GM12878 (cell line): Measurements from ENCODE around the gene TSHZ2. TPM values are rescaled to one million over a fixed set of nuclear protein-coding genes. Genes with fewer than 3 reads are reported as not detected.

Experiments used
- ATAC-seq: fragments of 200-7000 bp; cut with Tn5 transposase; 3 replicates; pipeline ENCODE4 v1.9.1; 2020; ENCODE audit warnings: mild to moderate bottlenecking, moderate library complexity
- BruUV-seq: library from RNA; stranded (reverse); fragments of 400-500 nt; replicated peaks from 2 replicates; lab custom pipeline; 2021; lab: Mats Ljungman, UMichigan
- CTCF ChIA-PET: fragments of 300-600 bp; sonication (Branson Sonifier 250); formaldehyde crosslinking; extraction: SDS; loops from one replicate; lab custom pipeline; 2021; ENCODE audit warnings: inconsistent platforms; lab: Yijun Ruan, JAX
- POLR2A ChIA-PET: fragments of 350-600 bp; formaldehyde crosslinking; extraction: SDS; loops from one replicate; lab custom pipeline; 2021; ENCODE audit warnings: inconsistent platforms; lab: Charles Lee
- RAD21 ChIA-PET: fragments of 300-600 bp; sonication (Branson Sonifier 250); formaldehyde crosslinking; loops from one replicate; lab custom pipeline; 2023; ENCODE audit warnings: antibody characterized with exemption; ENCODE audit not compliant: unreplicated experiment; lab: Charles Lee
- SMC1A ChIA-PET: fragments of 300-600 bp; sonication (Branson Sonifier 250); formaldehyde crosslinking; loops from one replicate; lab custom pipeline; 2023; ENCODE audit not compliant: unreplicated experiment, uncharacterized antibody; lab: Charles Lee
- DNase-seq: peaks from one replicate; pipeline ENCODE4 v3.0.0-alpha.2; 2011; ENCODE audit warnings: low read depth, low spot score
- FAIRE-seq: peaks from 3 replicates; lab custom pipeline; 2011; peaks lifted over from hg19 to GRCh38; lab: Jason Lieb, UNC
- H2AFZ ChIP-seq: 2 replicates; pipeline ENCODE4 v1.6.0; 2011; ENCODE audit warnings: low read depth, low read length, control low read depth; ENCODE audit not compliant: control insufficient read depth
- H3K27ac ChIP-seq: 2 replicates; pipeline ENCODE4 v1.5.1; 2011; ENCODE audit warnings: control low read depth; ENCODE audit not compliant: control insufficient read depth, insufficient read depth
- H3K27me3 ChIP-seq, 2 experiments: replicated peaks in 1 of 2; 2 replicates each; pipeline versions ENCODE4 v1.6.0 to v1.6.1; 2011; ENCODE audit warnings: low read length in 1 of 2; ENCODE audit not compliant: control insufficient read depth in 2 of 2, insufficient read depth in 2 of 2
- H3K36me3 ChIP-seq, 2 experiments: 2 replicates each; pipeline ENCODE4 v1.5.1; 2011; ENCODE audit warnings: low read length in 1 of 2; ENCODE audit not compliant: control insufficient read depth in 2 of 2, insufficient read depth in 2 of 2
- H3K4me1 ChIP-seq: 2 replicates; pipeline ENCODE4 v1.6.1; 2011; ENCODE audit warnings: mild to moderate bottlenecking, low read length, moderate library complexity, mixed read lengths; ENCODE audit not compliant: control insufficient read depth, insufficient read depth
- H3K4me2 ChIP-seq: 2 replicates; pipeline ENCODE4 v1.6.0; 2011; ENCODE audit warnings: control low read depth; ENCODE audit not compliant: control insufficient read depth, insufficient read depth
- H3K4me3 ChIP-seq: fragments of 200-600 bp; sonication (generic); 2 replicates; pipeline ENCODE4 v1.5.1; 2016
- H3K79me2 ChIP-seq: 2 replicates; pipeline ENCODE4 v1.6.0; 2011; ENCODE audit warnings: low read length; ENCODE audit not compliant: control insufficient read depth, insufficient read depth
- H3K9ac ChIP-seq: 2 replicates; pipeline ENCODE4 v1.8.0; 2011; ENCODE audit warnings: low read length, control low read depth, mixed read lengths; ENCODE audit not compliant: control insufficient read depth, insufficient read depth
- H3K9me3 ChIP-seq: replicated peaks from 3 replicates; pipeline ENCODE4 v1.5.1; 2011; ENCODE audit warnings: mild to moderate bottlenecking, low read length; ENCODE audit not compliant: control insufficient read depth, insufficient read depth
- H4K20me1 ChIP-seq: 2 replicates; pipeline ENCODE4 v1.6.0; 2011; ENCODE audit not compliant: control insufficient read depth, insufficient read depth
- CREM ChIP-seq: IDR thresholded peaks from 2 replicates; pipeline ENCODE4 v1.6.1; 2014; ENCODE audit warnings: antibody characterized with exemption, low read depth
- FOXM1 ChIP-seq: IDR thresholded peaks from 2 replicates; pipeline ENCODE4 v1.6.1; 2012; ENCODE audit warnings: low read depth, mild to moderate bottlenecking, inconsistent platforms, low read length, moderate library complexity
- GABPA ChIP-seq: IDR thresholded peaks from 2 replicates; pipeline ENCODE4 v1.6.1; 2014; ENCODE audit warnings: antibody characterized with exemption, low read depth, mild to moderate bottlenecking, inconsistent platforms
- GATAD2B ChIP-seq: fragments of 450-650 bp; conservative IDR thresholded peaks from 2 replicates; pipeline ENCODE4 v1.6.1; 2017; ENCODE audit warnings: low read depth, mild to moderate bottlenecking, moderate library complexity
- HDAC2 ChIP-seq: fragments of 200-600 bp; sonication (generic); IDR thresholded peaks from 2 replicates; pipeline ENCODE4 v1.6.1; 2017
- MXI1 ChIP-seq: fragments of 150-350 bp; IDR thresholded peaks from 2 replicates; pipeline ENCODE4 v1.6.1; 2011; ENCODE audit warnings: low read depth, mild to moderate bottlenecking, inconsistent platforms, low read length, improper control_type of control experiment
- MYC ChIP-seq: IDR thresholded peaks from 2 replicates; pipeline ENCODE4 v1.6.1; 2011; ENCODE audit warnings: mild to moderate bottlenecking, low read length, moderate library complexity, inconsistent platforms; ENCODE audit not compliant: insufficient read depth, insufficient replicate concordance, insufficient read length, severe bottlenecking
- RAD21 ChIP-seq: IDR thresholded peaks from 2 replicates; pipeline ENCODE4 v1.6.1; 2011; ENCODE audit warnings: mild to moderate bottlenecking, low read depth, low read length, moderate library complexity; ENCODE audit not compliant: insufficient read depth
- SIX5 ChIP-seq: IDR thresholded peaks from 2 replicates; pipeline ENCODE4 v1.6.1; 2011; ENCODE audit warnings: mild to moderate bottlenecking, low read depth, low read length, moderate library complexity; ENCODE audit not compliant: severe bottlenecking
- SP1 ChIP-seq: IDR thresholded peaks from one replicate; pipeline ENCODE4 v1.6.1; 2011; ENCODE audit warnings: low read depth, low read length
- SREBF1 ChIP-seq: IDR thresholded peaks from 2 replicates; pipeline ENCODE4 v1.6.1; 2012; ENCODE audit warnings: mild to moderate bottlenecking, low read length
- ZNF622 ChIP-seq: fragments of 450-650 bp; IDR thresholded peaks from 2 replicates; pipeline ENCODE4 v1.6.1; 2017; ENCODE audit warnings: mild to moderate bottlenecking, inconsistent platforms
- WGBS: methylation state at CpG from one replicate; pipeline ENCODE4 v1.1.6; 2016; ENCODE audit warnings: low lambda C conversion rate; ENCODE audit not compliant: insufficient replicate concordance, insufficient coverage; ENCODE audit errors: missing lambda C conversion rate; 5-methylcytosine and 5-hydroxymethylcytosine counted together
- in situ Hi-C: fragments of 300-500 bp; cut with MboI; formaldehyde crosslinking; loops from 9 replicates; pipeline ENCODE4 v1.14.3; 2018; ENCODE audit warnings: mixed read lengths
- intact Hi-C: fragments of 100-400 bp; cut with micrococcal nuclease; formaldehyde crosslinking; loops from one replicate; pipeline ENCODE4 v1.14.2; 2022; ENCODE audit not compliant: unreplicated experiment
- polyA plus RNA-seq, 11 experiments: library from polyadenylated mRNA; depleted of rRNA in 4 of 11; unstranded in 6 of 11; stranded (reverse) in 5 of 11; fragments of >200 nt; fragmentation: Nextera tagmentation in 4 of 11; fragmentation: Illumina TruSeq in 1 of 11; extraction: Ambion mirVana in 4 of 11; extraction: Trizol in 1 of 11; gene quantifications; 1 replicate in 1 of 11; 2 replicates in 10 of 11; pipeline versions ENCODE4 v1.2.1 to v1.2.3, GENCODE V29; 2011 to 2016; ENCODE audit warnings: inconsistent platforms in 2 of 11, missing spikeins in 2 of 11, low read depth in 1 of 11
- total RNA-seq, 4 experiments: library from RNA; depleted of rRNA in 3 of 4; stranded (reverse); fragments of >200 nt in 3 of 4; fragmentation: Illumina TruSeq in 1 of 4; extraction: Trizol in 1 of 4; gene quantifications; 2 replicates each; pipeline versions ENCODE4 v1.2.1 to v1.2.3, GENCODE V29; 2013 to 2021
- TF ChIP-seq, protein P1 (sequence below): fragments of 450-650 bp; IDR thresholded peaks from 2 replicates; pipeline ENCODE4 v1.6.1; 2017; ENCODE audit warnings: mild to moderate bottlenecking
- TF ChIP-seq, protein P2 (sequence below): fragments of 450-650 bp; IDR thresholded peaks from 2 replicates; pipeline ENCODE4 v1.6.1; 2017; ENCODE audit warnings: mild to moderate bottlenecking, low read depth, inconsistent platforms; ENCODE audit not compliant: poor library complexity, severe bottlenecking
- TF ChIP-seq, protein P3 (sequence below): fragments of 450-650 bp; IDR thresholded peaks from 2 replicates; pipeline ENCODE4 v1.6.1; 2016; ENCODE audit warnings: mild to moderate bottlenecking
- TF ChIP-seq, protein P4 (sequence below): fragments of 450-650 bp; IDR thresholded peaks from 2 replicates; pipeline ENCODE4 v1.6.1; 2018; ENCODE audit warnings: mild to moderate bottlenecking, low read depth, moderate library complexity; ENCODE audit not compliant: partially characterized antibody

The TSHZ2 gene
- total and polyA plus RNA-seq, 10 of the 15 experiments (the other 5 are each of a cell fraction or from before 2014, with no cell fraction given), result 0.01 to 0.86 (median 0.13) TPM; not detected in 2

DNA sequence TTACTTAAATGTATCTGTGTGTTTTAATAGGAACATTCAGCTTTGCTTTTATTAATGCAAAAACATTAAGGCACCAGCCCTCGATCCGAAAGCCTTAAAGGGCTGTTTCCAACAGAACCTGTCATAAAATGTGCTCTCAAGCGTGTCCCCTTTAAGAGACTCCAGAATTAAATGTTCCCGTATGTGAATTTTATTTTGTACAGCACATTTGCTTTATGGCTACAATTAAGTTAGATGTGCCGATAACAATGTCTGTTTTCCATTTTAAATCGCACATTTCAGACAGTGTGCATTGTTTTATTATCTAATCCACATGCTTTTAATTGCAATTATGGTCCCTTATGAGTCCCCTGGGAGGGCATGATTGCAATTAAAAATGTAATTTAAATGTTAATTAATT, 198.9 kb downstream of the TSHZ2 start:
- ATAC-seq, result no peak

More for the DNA sequence above, 198.9 kb downstream of the TSHZ2 start:
- H3K4me3 ChIP-seq, result no peak overlapping the region
- ChIA-PET SMC1A (no interaction called here), RAD21 (interaction anchor here (0.8 kb wide), 1 partner anchor 158 kb away, joined by 3 read pairs; no protein-coding TSS in a partner anchor), CTCF (no interaction called here), POLR2A (no interaction called here)
- intact Hi-C loops (no loop called here), in situ Hi-C loops (no loop called here)
- H3K4me2 ChIP-seq, result no peak overlapping the region
- 54% methylated on average over 6 of the region's 6 CpGs for WGBS
- H3K4me1 ChIP-seq, result no peaks in the 10 kb centered on the region
- H2AFZ ChIP-seq, result no peak overlapping the region
- H3K9ac ChIP-seq, result no peak overlapping the region
- H3K9me3 ChIP-seq, result no peaks in the 10 kb centered on the region
- H3K79me2 ChIP-seq, result no peaks in the 10 kb centered on the region
- no peaks in the 10 kb centered on the region for H3K36me3 ChIP-seq
- H3K27me3 ChIP-seq, result 0 out of 4 replicates have a peak, but pooled peaks cover 0 to 3% of the 10 kb centered on the region in 2 experiments
- FAIRE-seq (no peak), DNase-seq (no peak)
- H4K20me1 ChIP-seq, result no peaks in the 10 kb centered on the region
- BruUV-seq, result no TSS peak
- no peak overlapping the region for H3K27ac ChIP-seq
- TF ChIP-seq, protein P1, sequence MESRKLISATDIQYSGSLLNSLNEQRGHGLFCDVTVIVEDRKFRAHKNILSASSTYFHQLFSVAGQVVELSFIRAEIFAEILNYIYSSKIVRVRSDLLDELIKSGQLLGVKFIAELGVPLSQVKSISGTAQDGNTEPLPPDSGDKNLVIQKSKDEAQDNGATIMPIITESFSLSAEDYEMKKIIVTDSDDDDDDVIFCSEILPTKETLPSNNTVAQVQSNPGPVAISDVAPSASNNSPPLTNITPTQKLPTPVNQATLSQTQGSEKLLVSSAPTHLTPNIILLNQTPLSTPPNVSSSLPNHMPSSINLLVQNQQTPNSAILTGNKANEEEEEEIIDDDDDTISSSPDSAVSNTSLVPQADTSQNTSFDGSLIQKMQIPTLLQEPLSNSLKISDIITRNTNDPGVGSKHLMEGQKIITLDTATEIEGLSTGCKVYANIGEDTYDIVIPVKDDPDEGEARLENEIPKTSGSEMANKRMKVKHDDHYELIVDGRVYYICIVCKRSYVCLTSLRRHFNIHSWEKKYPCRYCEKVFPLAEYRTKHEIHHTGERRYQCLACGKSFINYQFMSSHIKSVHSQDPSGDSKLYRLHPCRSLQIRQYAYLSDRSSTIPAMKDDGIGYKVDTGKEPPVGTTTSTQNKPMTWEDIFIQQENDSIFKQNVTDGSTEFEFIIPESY, result no peak
- TF ChIP-seq GABPA, result no peak
- TF ChIP-seq RAD21, result no peak
- TF ChIP-seq, protein P2, sequence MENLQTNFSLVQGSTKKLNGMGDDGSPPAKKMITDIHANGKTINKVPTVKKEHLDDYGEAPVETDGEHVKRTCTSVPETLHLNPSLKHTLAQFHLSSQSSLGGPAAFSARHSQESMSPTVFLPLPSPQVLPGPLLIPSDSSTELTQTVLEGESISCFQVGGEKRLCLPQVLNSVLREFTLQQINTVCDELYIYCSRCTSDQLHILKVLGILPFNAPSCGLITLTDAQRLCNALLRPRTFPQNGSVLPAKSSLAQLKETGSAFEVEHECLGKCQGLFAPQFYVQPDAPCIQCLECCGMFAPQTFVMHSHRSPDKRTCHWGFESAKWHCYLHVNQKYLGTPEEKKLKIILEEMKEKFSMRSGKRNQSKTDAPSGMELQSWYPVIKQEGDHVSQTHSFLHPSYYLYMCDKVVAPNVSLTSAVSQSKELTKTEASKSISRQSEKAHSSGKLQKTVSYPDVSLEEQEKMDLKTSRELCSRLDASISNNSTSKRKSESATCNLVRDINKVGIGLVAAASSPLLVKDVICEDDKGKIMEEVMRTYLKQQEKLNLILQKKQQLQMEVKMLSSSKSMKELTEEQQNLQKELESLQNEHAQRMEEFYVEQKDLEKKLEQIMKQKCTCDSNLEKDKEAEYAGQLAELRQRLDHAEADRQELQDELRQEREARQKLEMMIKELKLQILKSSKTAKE, result no peak
- TF ChIP-seq, protein P3, sequence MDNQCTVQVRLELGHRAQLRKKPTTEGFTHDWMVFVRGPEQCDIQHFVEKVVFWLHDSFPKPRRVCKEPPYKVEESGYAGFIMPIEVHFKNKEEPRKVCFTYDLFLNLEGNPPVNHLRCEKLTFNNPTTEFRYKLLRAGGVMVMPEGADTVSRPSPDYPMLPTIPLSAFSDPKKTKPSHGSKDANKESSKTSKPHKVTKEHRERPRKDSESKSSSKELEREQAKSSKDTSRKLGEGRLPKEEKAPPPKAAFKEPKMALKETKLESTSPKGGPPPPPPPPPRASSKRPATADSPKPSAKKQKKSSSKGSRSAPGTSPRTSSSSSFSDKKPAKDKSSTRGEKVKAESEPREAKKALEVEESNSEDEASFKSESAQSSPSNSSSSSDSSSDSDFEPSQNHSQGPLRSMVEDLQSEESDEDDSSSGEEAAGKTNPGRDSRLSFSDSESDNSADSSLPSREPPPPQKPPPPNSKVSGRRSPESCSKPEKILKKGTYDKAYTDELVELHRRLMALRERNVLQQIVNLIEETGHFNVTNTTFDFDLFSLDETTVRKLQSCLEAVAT, result no peak
- TF ChIP-seq FOXM1, result no peak
- no peak for TF ChIP-seq MYC
- no peak for TF ChIP-seq HDAC2
- no peak for TF ChIP-seq GATAD2B
- TF ChIP-seq SIX5, result no peak
- no peak for TF ChIP-seq CREM
- TF ChIP-seq MXI1, result no peak
- no peak for TF ChIP-seq ZNF622
- TF ChIP-seq, protein P4, sequence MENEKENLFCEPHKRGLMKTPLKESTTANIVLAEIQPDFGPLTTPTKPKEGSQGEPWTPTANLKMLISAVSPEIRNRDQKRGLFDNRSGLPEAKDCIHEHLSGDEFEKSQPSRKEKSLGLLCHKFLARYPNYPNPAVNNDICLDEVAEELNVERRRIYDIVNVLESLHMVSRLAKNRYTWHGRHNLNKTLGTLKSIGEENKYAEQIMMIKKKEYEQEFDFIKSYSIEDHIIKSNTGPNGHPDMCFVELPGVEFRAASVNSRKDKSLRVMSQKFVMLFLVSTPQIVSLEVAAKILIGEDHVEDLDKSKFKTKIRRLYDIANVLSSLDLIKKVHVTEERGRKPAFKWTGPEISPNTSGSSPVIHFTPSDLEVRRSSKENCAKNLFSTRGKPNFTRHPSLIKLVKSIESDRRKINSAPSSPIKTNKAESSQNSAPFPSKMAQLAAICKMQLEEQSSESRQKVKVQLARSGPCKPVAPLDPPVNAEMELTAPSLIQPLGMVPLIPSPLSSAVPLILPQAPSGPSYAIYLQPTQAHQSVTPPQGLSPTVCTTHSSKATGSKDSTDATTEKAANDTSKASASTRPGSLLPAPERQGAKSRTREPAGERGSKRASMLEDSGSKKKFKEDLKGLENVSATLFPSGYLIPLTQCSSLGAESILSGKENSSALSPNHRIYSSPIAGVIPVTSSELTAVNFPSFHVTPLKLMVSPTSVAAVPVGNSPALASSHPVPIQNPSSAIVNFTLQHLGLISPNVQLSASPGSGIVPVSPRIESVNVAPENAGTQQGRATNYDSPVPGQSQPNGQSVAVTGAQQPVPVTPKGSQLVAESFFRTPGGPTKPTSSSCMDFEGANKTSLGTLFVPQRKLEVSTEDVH, result no peak
- TF ChIP-seq SREBF1, result no peak
- no peak for TF ChIP-seq SP1
